ENCODE results near the gene PYGB. TPM values are rescaled to one million over a fixed set of nuclear protein-coding genes. Genes with fewer than 3 reads are reported as not detected.

The PYGB gene
- total and polyA plus RNA-seq, 2 donors (not counting 1 experiment from before 2014, with no cell fraction given): 22.5 to 30.6 TPM

GRCh38 chr20:25247000-25247517 is 826 bp upstream of the PYGB start:
- no peak for DNase-seq
- Histone ChIP-seq H3K4me3 (ENCODE audit: control extremely low read depth in 1 of 5, extremely low read depth in 1 of 5, insufficient read depth in 1 of 5, low read depth in 2 of 5, low read length in 4 of 5) (peak overlapping the region; percentile 8 to 96 (median 88)), H3K9ac (ENCODE audit: low read length) (peak overlapping the region; percentile 87)

More at GRCh38 chr20:25247000-25247517, 826 bp upstream of the PYGB start:
- peaks cover 0 to 5% (median 0%) of the 10 kb centered on the region in 3 donors for H3K9me3 ChIP-seq (ENCODE audit: control extremely low read depth in 1 of 3, control insufficient read depth in 2 of 3, insufficient read depth in 1 of 3, low read length in 2 of 3)
- ATAC-seq (ENCODE audit: low read depth): no peak
- H3K9me3 Mint-ChIP-seq (ENCODE audit: insufficient read depth): peaks cover 6% of the 10 kb centered on the region
- peak overlapping the region; percentile 96 for H3K4me3 Mint-ChIP-seq
- peaks cover 31% of the 10 kb centered on the region for H3K4me1 Mint-ChIP-seq
- H3K27ac ChIP-seq (ENCODE audit: low read length in 2 of 2): peak overlapping the region in 1 of 2 donors; percentile 55
- H3K4me2 ChIP-seq (replicated peaks; ENCODE audit: low read depth, low read length, poor library complexity, severe bottlenecking): peak overlapping the region; percentile 86
- H3K4me1 ChIP-seq (ENCODE audit: control insufficient read depth in 2 of 2, insufficient read depth in 2 of 2, low read length in 2 of 2): peaks cover 18 to 21% of the 10 kb centered on the region in 2 donors
- peaks cover 0 to 9% (median 3%) of the 10 kb centered on the region in 4 experiments for H3K27me3 ChIP-seq (replicated peaks in 1 of 4; ENCODE audit: control extremely low read depth in 1 of 4, control insufficient read depth in 3 of 4, insufficient read depth in 4 of 4, low read length in 3 of 4)
- ChIA-PET POLR2A (interaction anchor here (0.8 to 1.1 kb wide), 2 partner anchors 33 to 35 kb away, joined by 3 to 5 read pairs; no protein-coding TSS in a partner anchor), CTCF (interaction anchor here (0.5 to 1.8 kb wide), 6 partner anchors 26 to 253 kb away, joined by 3 to 7 read pairs (median 4); partner anchors contain the start of genes ACSS1 and ENTPD6)
- TF ChIP-seq CTCF (IDR thresholded peaks at IDR 0.05): no peak
- TF ChIP-seq EZH2 (IDR thresholded peaks at IDR 0.05; ENCODE audit: borderline replicate concordance, insufficient read depth, low read depth, low read length, poor library complexity, severe bottlenecking): no peak
- peaks cover 21% of the 10 kb centered on the region for H3K27me3 Mint-ChIP-seq
- H2AFZ ChIP-seq (ENCODE audit: insufficient read depth, low read depth, low read length, poor library complexity, severe bottlenecking): peak overlapping the region; percentile 100
- intact Hi-C loops (cut with micrococcal nuclease): loop anchor here (1.0 to 5.0 kb wide), 5 partner anchors 35 to 1890 kb away; partner anchors contain the start of genes ACSS1, GINS1 and ZNF337
- H3K27ac Mint-ChIP-seq: peak overlapping the region; percentile 68
- H3K79me2 ChIP-seq (ENCODE audit: control insufficient read depth, insufficient read depth, low read length): peaks cover 29% of the 10 kb centered on the region
- 6% methylated on average over 22 of the region's 24 CpGs for WGBS (ENCODE audit: insufficient coverage)
- H3K36me3 ChIP-seq (replicated peaks in 1 of 2; ENCODE audit: control extremely low read depth in 1 of 2, control insufficient read depth in 1 of 2, extremely low read depth in 1 of 2, insufficient read depth in 2 of 2, low read length in 1 of 2): peaks cover 0 to 2% of the 10 kb centered on the region in 2 experiments
- no peaks in the 10 kb centered on the region for H4K20me1 ChIP-seq (ENCODE audit: control insufficient read depth, insufficient read depth, low read length, poor library complexity, severe bottlenecking)

Measured in B cell (primary cell).